ENCODE measurements around the gene NEU3. TPM values are rescaled to one million over a fixed set of nuclear protein-coding genes. Genes with fewer than 3 reads are reported as not detected.

The NEU3 gene
- polyA plus RNA-seq, 1 donor (not counting 4 experiments of a cell fraction or from before 2014, with no cell fraction given), result 8.2 TPM

- Histone ChIP-seq H3K36me3 (ENCODE audit: control insufficient read depth in 2 of 2, extremely low read depth in 1 of 2, insufficient read depth in 2 of 2, low read length in 2 of 2) (peaks cover 14 to 34% of the 10 kb centered on the region in 2 experiments), H3K27ac (ENCODE audit: control insufficient read depth, insufficient read depth, low read length) (peak overlapping the region; percentile 36), H3K9me3 (ENCODE audit: control insufficient read depth, low read depth, low read length) (no peaks in the 10 kb centered on the region), H3K9ac (ENCODE audit: control insufficient read depth, extremely low read depth, insufficient read depth, low read length) (no peak overlapping the region), H3K9me1 (ENCODE audit: control insufficient read depth, extremely low read depth, insufficient read depth, low read length) (no peaks in the 10 kb centered on the region), H3K4me2 (ENCODE audit: control insufficient read depth, extremely low read depth, insufficient read depth, low read depth, low read length) (no peak overlapping the region), H3K4me1 (ENCODE audit: control insufficient read depth, extremely low read depth, insufficient read depth, low read length) (peaks cover 18% of the 10 kb centered on the region), H3K79me2 (ENCODE audit: control insufficient read depth, insufficient read depth, low read length) (peaks cover 35% of the 10 kb centered on the region), H3K4me3 (ENCODE audit: control insufficient read depth in 2 of 3, extremely low read depth in 1 of 3, insufficient read depth in 2 of 3, low read depth in 1 of 3, low read length in 3 of 3) (peak overlapping the region in 1 of 3 experiments; percentile 10), H4K20me1 (ENCODE audit: control insufficient read depth, extremely low read depth, insufficient read depth, low read length) (no peaks in the 10 kb centered on the region), H2AFZ (ENCODE audit: control insufficient read depth, low read length) (no peak overlapping the region), H3K27me3 (ENCODE audit: control insufficient read depth, extremely low read depth, insufficient read depth, low read length) (no peaks in the 10 kb centered on the region)
- FAIRE-seq (no peak), DNase-seq (ENCODE audit: low read depth, low spot score) (no peak)
- dilution Hi-C loops (cut with MboI; ENCODE audit: extremely low pct_ligation_motif_present, low sequenced_read_pairs), result no loop called here
- TF ChIP-seq CTCF (optimal IDR thresholded peaks at IDR 0.05 in 1 of 3, IDR thresholded peaks at IDR 0.05 in 1 of 3, conservative IDR thresholded peaks at IDR 0.05 in 1 of 3; ENCODE audit: extremely low read depth in 1 of 3, insufficient read depth in 2 of 3, low read length in 3 of 3) (no peak), EZH2 (IDR thresholded peaks at IDR 0.05; ENCODE audit: low read length) (no peak)
Measured at GRCh38 chr11:74970852-74971395, 17.8 kb upstream of the NEU3 start.

DNA sequence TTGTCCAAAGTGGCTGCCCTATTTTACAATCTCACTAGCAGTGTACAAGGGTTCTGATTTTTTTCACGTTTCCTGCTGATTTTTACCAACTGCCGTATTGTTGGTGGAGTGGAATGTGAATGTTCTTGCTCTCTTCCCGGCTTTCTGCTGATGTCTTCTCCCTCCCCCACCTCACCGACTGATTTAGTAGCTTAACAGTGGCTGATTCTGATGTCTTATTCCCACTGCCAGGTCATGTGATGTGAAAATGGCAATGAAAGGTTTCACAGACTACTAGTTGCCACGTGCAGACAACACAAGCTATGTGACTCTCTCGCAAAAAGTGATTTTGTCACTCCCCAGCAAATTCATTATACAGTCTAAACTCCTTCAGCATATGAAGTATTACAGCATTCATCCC, 17.3 kb upstream of the NEU3 start:
- Histone ChIP-seq H3K9ac (ENCODE audit: control insufficient read depth, extremely low read depth, insufficient read depth, low read length) (no peak overlapping the region), H3K4me3 (ENCODE audit: control insufficient read depth in 2 of 3, extremely low read depth in 1 of 3, insufficient read depth in 2 of 3, low read depth in 1 of 3, low read length in 3 of 3) (no peak overlapping the region), H3K36me3 (ENCODE audit: control insufficient read depth in 2 of 2, extremely low read depth in 1 of 2, insufficient read depth in 2 of 2, low read length in 2 of 2) (peaks cover 13 to 31% of the 10 kb centered on the region in 2 experiments), H4K20me1 (ENCODE audit: control insufficient read depth, extremely low read depth, insufficient read depth, low read length) (no peaks in the 10 kb centered on the region), H2AFZ (ENCODE audit: control insufficient read depth, low read length) (no peak overlapping the region), H3K4me2 (ENCODE audit: control insufficient read depth, extremely low read depth, insufficient read depth, low read depth, low read length) (no peak overlapping the region), H3K4me1 (ENCODE audit: control insufficient read depth, extremely low read depth, insufficient read depth, low read length) (peaks cover 18% of the 10 kb centered on the region), H3K27me3 (ENCODE audit: control insufficient read depth, extremely low read depth, insufficient read depth, low read length) (no peaks in the 10 kb centered on the region), H3K9me1 (ENCODE audit: control insufficient read depth, extremely low read depth, insufficient read depth, low read length) (no peaks in the 10 kb centered on the region), H3K9me3 (ENCODE audit: control insufficient read depth, low read depth, low read length) (no peaks in the 10 kb centered on the region), H3K27ac (ENCODE audit: control insufficient read depth, insufficient read depth, low read length) (peak overlapping the region; percentile 36), H3K79me2 (ENCODE audit: control insufficient read depth, insufficient read depth, low read length) (peaks cover 32% of the 10 kb centered on the region)
- DNase-seq (ENCODE audit: low read depth, low spot score) (no peak), FAIRE-seq (no peak)
- TF ChIP-seq CTCF (optimal IDR thresholded peaks at IDR 0.05 in 1 of 3, IDR thresholded peaks at IDR 0.05 in 1 of 3, conservative IDR thresholded peaks at IDR 0.05 in 1 of 3; ENCODE audit: extremely low read depth in 1 of 3, insufficient read depth in 2 of 3, low read length in 3 of 3) (no peak), EZH2 (IDR thresholded peaks at IDR 0.05; ENCODE audit: low read length) (no peak)
- dilution Hi-C loops (cut with MboI; ENCODE audit: extremely low pct_ligation_motif_present, low sequenced_read_pairs), result no loop called here
